ENCODE data around the gene CD1C. TPM values are rescaled to one million over a fixed set of nuclear protein-coding genes. Genes with fewer than 3 reads are reported as not detected.

The CD1C gene
- total and polyA plus RNA-seq, 9 of the 15 experiments (the other 6 are each of a cell fraction or from before 2014, with no cell fraction given): not detected

GRCh38 chr1:158249646-158250045 is 40.1 kb upstream of the CD1C start (continued):
- TF ChIP-seq ZHX1 (conservative IDR thresholded peaks at IDR 0.05; ENCODE audit: low read length) (no peak), ZNF764 (CRISPR knock-in tag; IDR thresholded peaks at IDR 0.05; ENCODE audit: low read depth) (no peak)

GRCh38 chr1:158251163-158251562 is 38.6 kb upstream of the CD1C start:
- in situ Hi-C loops (cut with MboI): no loop called here
- no peaks in the 10 kb centered on the region for H4K20me1 ChIP-seq (replicated peaks; ENCODE audit: control insufficient read depth, insufficient read depth, low read length)
- ChIA-PET POLR2A (no interaction called here), CTCF (ENCODE audit: low intra/inter-chr PET ratio) (no interaction called here)
- no peaks in the 10 kb centered on the region for H3K4me1 ChIP-seq (replicated peaks in 1 of 2; ENCODE audit: control insufficient read depth in 2 of 2, insufficient read depth in 2 of 2, low read length in 2 of 2)
- no peaks in the 10 kb centered on the region for H3K9me3 ChIP-seq (replicated peaks; ENCODE audit: control insufficient read depth, insufficient read depth, low read depth, low read length)
- 0% methylated on average over 2 of the region's 2 CpGs for WGBS (ENCODE audit: insufficient coverage, low coverage, missing lambda C conversion rate)
- FAIRE-seq (no peak), DNase-seq (ENCODE audit: extremely low read depth in 1 of 4, low spot score in 3 of 4) (no peak), ATAC-seq (no peak)
- no peak overlapping the region for H3K27ac ChIP-seq (ENCODE audit: extremely low read depth, low read depth, low read length)
- H2AFZ ChIP-seq (ENCODE audit: low read depth, low read length): no peak overlapping the region
- no peak overlapping the region for H3K4me3 ChIP-seq
- no TSS peak for BruUV-seq (replicated peaks)
- no peak overlapping the region for H3K9ac ChIP-seq (ENCODE audit: insufficient read depth in 1 of 2, low read depth in 2 of 2, low read length in 2 of 2)
- no peak overlapping the region for H3K4me2 ChIP-seq (ENCODE audit: insufficient read depth, low read length)
- H3K36me3 ChIP-seq (ENCODE audit: control insufficient read depth, insufficient read depth, low read length): no peaks in the 10 kb centered on the region
- H3K79me2 ChIP-seq (ENCODE audit: control insufficient read depth, insufficient read depth, low read length): no peaks in the 10 kb centered on the region
- intact Hi-C loops (cut with micrococcal nuclease): no loop called here
- H3K27me3 ChIP-seq (ENCODE audit: control insufficient read depth in 2 of 2, insufficient read depth in 2 of 2, low read length in 2 of 2): no peaks in the 10 kb centered on the region
- H3K9me1 ChIP-seq (ENCODE audit: control insufficient read depth, insufficient read depth, low read length): no peaks in the 10 kb centered on the region
- TF ChIP-seq MIER1 (IDR thresholded peaks at IDR 0.05; ENCODE audit: low read depth): no peak
- no peak for TF ChIP-seq ATF6 (CRISPR knock-in tag; IDR thresholded peaks at IDR 0.05)
- TF ChIP-seq L3MBTL2 (IDR thresholded peaks at IDR 0.05): no peak
- no peak for TF ChIP-seq PHTF2 (CRISPR knock-in tag; IDR thresholded peaks at IDR 0.05)
- no peak for TF ChIP-seq ZNF518B (CRISPR knock-in tag; IDR thresholded peaks at IDR 0.05)
- no peak for TF ChIP-seq ZBTB9 (CRISPR knock-in tag; IDR thresholded peaks at IDR 0.05)
- no peak for TF ChIP-seq SMARCA5 (IDR thresholded peaks at IDR 0.05)
- no peak for TF ChIP-seq KLF6 (CRISPR knock-in tag; IDR thresholded peaks at IDR 0.05; ENCODE audit: borderline replicate concordance)
